Tibial artery (tissue), 4 donors: ENCODE results near the gene ANO6.

Experiments
- DNase-seq, 2 donors: peaks; one replicate each; pipeline ENCODE4 v3.0.0-alpha.2; 2019
- H3K27ac ChIP-seq, 2 donors: fragments of 200-600 bp; sonication (generic) in 1 of 2; 1 replicate in 1 of 2; 2 replicates in 1 of 2; pipeline ENCODE4 v1.5.1; 2018 to 2019; ENCODE audit warnings: mild to moderate bottlenecking in 1 of 2
- H3K27me3 ChIP-seq, 2 donors: fragments of 200-600 bp; sonication (generic) in 1 of 2; one replicate each; pipeline versions ENCODE4 v1.5.1 to v1.6.0; 2016 to 2019
- H3K36me3 ChIP-seq, 3 donors: fragments of 200-600 bp; sonication (generic) in 2 of 3; one replicate each; pipeline ENCODE4 v1.5.1; 2016 to 2019; ENCODE audit warnings: mild to moderate bottlenecking in 2 of 3
- H3K4me1 ChIP-seq, 4 donors: fragments of 200-600 bp; sonication (generic) in 2 of 4; 1 replicate in 3 of 4; 2 replicates in 1 of 4; pipeline ENCODE4 v1.5.1; 2016 to 2019
- H3K4me3 ChIP-seq, 2 donors: fragments of 200-600 bp; sonication (generic) in 1 of 2; 1 replicate in 1 of 2; 2 replicates in 1 of 2; pipeline ENCODE4 v1.5.1; 2018 to 2019; ENCODE audit warnings: mild to moderate bottlenecking in 2 of 2
- H3K9me3 ChIP-seq, 3 donors: fragments of 200-600 bp; sonication (generic) in 1 of 3; one replicate each; pipeline ENCODE4 v1.5.1; 2016 to 2019
- intact Hi-C: fragments of 100-400 bp; cut with DNase I; formaldehyde crosslinking; loops from one replicate; pipeline ENCODE4 v1.15.0; 2023; ENCODE audit warnings: low total_unique reads
- TF ChIP-seq, protein P1 (sequence below), 2 experiments: fragments of 200-600 bp in 1 of 2; fragments of 450-650 bp in 1 of 2; IDR thresholded peaks; one replicate each; pipeline ENCODE4 v1.5.1; 2017 to 2019; ENCODE audit warnings: antibody characterized with exemption in 2 of 2, mild to moderate bottlenecking in 1 of 2, moderate library complexity in 1 of 2

Gene ANO6

DNA sequence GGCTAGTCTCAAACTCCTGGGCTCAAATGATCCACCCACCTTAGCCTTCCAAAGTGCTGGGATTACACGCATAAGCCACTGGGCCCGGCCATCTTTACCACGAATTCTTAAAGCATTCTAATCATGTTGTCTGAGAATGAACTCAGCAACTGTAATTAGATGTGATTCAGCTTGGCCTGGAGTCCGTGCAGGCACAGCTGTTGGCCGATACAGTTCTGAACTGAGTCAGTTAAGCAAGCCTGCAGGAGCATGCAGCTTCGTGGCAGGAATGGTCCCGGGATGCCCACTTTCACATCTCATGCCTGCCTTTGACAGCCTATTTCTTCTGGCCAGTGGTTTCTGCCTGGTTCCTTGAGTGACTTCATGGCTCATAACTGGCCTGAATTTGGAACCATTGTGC lies 194.1 kb downstream of the ANO6 start:
- peaks cover 19 to 67% (median 46%) of the 10 kb centered on the region in 3 donors for H3K36me3 ChIP-seq
- H3K9me3 ChIP-seq = no peaks in the 10 kb centered on the region
- no peak overlapping the region for H3K4me3 ChIP-seq
- H3K4me1 ChIP-seq = peaks cover 0 to 10% (median 4%) of the 10 kb centered on the region in 4 donors
- peak in 1 of 2 donors; percentile 23 for DNase-seq
- H3K27ac ChIP-seq = peak overlapping the region in 1 of 2 donors; percentile 11
- no peaks in the 10 kb centered on the region for H3K27me3 ChIP-seq
- intact Hi-C loops = no loop called here
- TF ChIP-seq, protein P1, sequence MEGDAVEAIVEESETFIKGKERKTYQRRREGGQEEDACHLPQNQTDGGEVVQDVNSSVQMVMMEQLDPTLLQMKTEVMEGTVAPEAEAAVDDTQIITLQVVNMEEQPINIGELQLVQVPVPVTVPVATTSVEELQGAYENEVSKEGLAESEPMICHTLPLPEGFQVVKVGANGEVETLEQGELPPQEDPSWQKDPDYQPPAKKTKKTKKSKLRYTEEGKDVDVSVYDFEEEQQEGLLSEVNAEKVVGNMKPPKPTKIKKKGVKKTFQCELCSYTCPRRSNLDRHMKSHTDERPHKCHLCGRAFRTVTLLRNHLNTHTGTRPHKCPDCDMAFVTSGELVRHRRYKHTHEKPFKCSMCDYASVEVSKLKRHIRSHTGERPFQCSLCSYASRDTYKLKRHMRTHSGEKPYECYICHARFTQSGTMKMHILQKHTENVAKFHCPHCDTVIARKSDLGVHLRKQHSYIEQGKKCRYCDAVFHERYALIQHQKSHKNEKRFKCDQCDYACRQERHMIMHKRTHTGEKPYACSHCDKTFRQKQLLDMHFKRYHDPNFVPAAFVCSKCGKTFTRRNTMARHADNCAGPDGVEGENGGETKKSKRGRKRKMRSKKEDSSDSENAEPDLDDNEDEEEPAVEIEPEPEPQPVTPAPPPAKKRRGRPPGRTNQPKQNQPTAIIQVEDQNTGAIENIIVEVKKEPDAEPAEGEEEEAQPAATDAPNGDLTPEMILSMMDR (IDR thresholded peaks at IDR 0.05) = no peak

DNA sequence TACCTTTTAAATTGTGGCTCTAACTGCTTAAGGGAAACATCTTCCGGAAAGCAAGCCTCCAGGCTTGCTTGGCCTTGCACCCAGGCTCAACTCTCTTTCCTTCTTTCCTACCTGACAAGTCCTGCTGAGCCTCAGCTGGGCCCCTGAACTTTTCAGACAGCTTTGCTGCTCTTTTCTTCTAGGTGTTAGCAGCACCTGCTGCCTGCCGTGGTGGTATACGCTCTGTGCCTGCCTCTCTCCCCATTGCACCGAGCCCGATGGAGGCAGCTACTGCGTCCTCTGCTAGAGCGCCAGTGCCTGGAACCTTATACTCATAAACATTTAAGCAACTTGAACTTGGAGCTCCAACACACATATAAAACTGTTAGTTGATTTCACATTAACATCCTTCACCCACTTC lies 195.7 kb downstream of the ANO6 start:
- Histone ChIP-seq H3K36me3 (peaks cover 21 to 58% (median 48%) of the 10 kb centered on the region in 3 donors), H3K27me3 (no peaks in the 10 kb centered on the region), H3K9me3 (no peaks in the 10 kb centered on the region), H3K4me1 (peaks cover 0 to 20% (median 5%) of the 10 kb centered on the region in 4 donors), H3K4me3 (no peak overlapping the region), H3K27ac (no peak overlapping the region)
- DNase-seq = no peak
- intact Hi-C loops = no loop called here
- TF ChIP-seq, protein P1 (IDR thresholded peaks at IDR 0.05) = no peak

DNA sequence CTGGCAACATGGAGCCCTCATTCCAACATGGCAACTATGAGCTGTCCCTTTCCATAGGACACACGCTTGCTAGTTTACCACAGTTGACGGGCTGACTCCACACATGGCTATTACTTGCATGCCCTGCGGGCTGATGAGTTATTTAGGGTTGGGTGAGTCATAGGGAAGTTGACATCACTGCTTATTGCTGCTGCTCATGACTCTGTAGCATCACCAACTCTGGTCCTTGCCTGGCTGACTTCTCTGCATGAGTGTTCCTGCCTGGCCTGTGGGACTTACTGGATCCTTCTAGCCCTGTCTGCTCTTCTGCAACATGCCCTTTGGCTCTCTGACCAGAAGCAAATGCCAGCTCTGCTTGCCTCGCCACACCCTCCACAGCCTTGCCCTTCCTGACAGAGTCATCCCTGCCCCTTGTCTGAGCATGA lies 199.5 kb downstream of the ANO6 start:
- Histone ChIP-seq H3K4me1 (peaks cover 0 to 20% (median 5%) of the 10 kb centered on the region in 4 donors), H3K36me3 (peaks cover 33 to 60% (median 55%) of the 10 kb centered on the region in 3 donors), H3K4me3 (no peak overlapping the region), H3K27me3 (no peaks in the 10 kb centered on the region), H3K27ac (peak overlapping the region; percentile 54 to 60), H3K9me3 (no peaks in the 10 kb centered on the region)
- TF ChIP-seq, protein P1 (IDR thresholded peaks at IDR 0.05) = no peak
- peak; percentile 78 to 87 for DNase-seq
- intact Hi-C loops = no loop called here

DNA sequence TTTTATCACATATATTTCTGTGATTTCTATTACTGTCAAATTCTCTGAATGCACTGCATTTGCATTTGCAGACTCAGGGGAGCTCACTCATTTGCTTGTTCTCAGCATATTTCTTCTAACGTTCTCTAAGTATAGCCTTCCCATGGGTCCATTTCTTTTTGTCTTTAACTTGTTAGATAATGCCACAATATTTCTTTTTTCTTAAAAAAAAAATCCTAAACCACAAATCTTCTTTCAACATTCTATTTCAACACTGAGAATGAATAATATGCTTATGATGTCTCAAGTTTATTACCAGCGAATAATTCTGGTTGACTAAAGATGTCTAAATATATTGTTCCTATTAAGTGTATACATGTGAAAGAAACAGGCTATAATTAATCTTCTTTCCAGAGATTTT lies 200.2 kb downstream of the ANO6 start:
- Histone ChIP-seq H3K36me3 (peaks cover 39 to 57% (median 52%) of the 10 kb centered on the region in 3 donors), H3K9me3 (no peaks in the 10 kb centered on the region), H3K27me3 (no peaks in the 10 kb centered on the region), H3K27ac (peak overlapping the region; percentile 54 to 60), H3K4me1 (peaks cover 0 to 20% (median 5%) of the 10 kb centered on the region in 4 donors), H3K4me3 (no peak overlapping the region)
- DNase-seq = no peak
- intact Hi-C loops = no loop called here
- TF ChIP-seq, protein P1 (IDR thresholded peaks at IDR 0.05) = no peak

DNA sequence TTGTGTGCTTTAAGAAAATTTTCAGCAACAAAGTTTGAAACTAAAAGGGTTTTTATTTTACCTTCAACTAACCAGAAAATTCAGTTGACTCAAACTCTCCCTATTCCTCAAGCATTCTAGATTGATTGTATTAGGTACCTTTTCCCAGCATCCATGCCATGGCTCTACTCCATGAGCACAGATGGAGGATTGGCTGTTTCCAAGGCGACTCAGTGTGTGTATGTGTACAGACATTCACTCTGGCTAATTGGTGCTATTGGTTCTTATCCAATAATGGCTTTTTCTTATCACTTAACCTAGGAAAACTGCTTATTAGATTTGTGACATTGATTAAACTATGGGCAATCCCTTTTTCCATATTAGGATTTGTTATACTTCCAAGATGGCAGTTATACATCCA lies 202.6 kb downstream of the ANO6 start:
- Histone ChIP-seq H3K36me3 (peaks cover 49 to 58% (median 55%) of the 10 kb centered on the region in 3 donors), H3K9me3 (no peaks in the 10 kb centered on the region), H3K4me3 (no peak overlapping the region), H3K27me3 (no peaks in the 10 kb centered on the region), H3K4me1 (peaks cover 0 to 17% (median 4%) of the 10 kb centered on the region in 4 donors), H3K27ac (no peak overlapping the region)
- TF ChIP-seq, protein P1 (IDR thresholded peaks at IDR 0.05) = no peak
- no peak for DNase-seq
- intact Hi-C loops = no loop called here
